ENCODE measurements around the gene ZNF792.
"Not testable (repeated sequence)": the region's sequence is repeated elsewhere in the genome, so short reads cannot be mapped to it uniquely, and the experiment has no call there.

Gene ZNF792

DNA sequence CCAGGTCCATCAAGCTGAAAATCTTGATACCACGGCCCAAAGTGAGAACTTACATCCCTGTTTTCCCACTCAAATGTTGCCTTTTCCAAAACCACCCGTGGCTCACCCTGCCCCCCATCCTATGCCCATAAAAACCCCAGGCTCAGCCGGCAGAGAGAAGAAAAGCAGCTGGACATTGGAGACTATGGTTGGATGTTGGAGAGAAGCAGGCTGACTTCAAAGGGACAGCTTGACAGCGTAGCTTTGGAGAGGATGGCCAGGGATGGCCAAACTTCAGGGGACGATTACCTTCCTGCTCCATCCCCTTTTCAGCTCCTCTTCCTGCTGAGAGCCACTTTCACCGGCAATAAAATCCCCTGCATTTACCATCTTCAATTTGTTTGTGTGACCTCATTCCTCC, 3.5 kb upstream of the ZNF792 start:
- TF ChIP-seq, protein P1, sequence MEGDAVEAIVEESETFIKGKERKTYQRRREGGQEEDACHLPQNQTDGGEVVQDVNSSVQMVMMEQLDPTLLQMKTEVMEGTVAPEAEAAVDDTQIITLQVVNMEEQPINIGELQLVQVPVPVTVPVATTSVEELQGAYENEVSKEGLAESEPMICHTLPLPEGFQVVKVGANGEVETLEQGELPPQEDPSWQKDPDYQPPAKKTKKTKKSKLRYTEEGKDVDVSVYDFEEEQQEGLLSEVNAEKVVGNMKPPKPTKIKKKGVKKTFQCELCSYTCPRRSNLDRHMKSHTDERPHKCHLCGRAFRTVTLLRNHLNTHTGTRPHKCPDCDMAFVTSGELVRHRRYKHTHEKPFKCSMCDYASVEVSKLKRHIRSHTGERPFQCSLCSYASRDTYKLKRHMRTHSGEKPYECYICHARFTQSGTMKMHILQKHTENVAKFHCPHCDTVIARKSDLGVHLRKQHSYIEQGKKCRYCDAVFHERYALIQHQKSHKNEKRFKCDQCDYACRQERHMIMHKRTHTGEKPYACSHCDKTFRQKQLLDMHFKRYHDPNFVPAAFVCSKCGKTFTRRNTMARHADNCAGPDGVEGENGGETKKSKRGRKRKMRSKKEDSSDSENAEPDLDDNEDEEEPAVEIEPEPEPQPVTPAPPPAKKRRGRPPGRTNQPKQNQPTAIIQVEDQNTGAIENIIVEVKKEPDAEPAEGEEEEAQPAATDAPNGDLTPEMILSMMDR (IDR thresholded peaks at IDR 0.05; ENCODE audit: control insufficient read depth, extremely low read depth, insufficient read depth), result no peak
- no peak overlapping the region for H3K4me3 ChIP-seq (ENCODE audit: low read depth, low read length)
- DNase-seq (ENCODE audit: low read depth), result no peak

DNA sequence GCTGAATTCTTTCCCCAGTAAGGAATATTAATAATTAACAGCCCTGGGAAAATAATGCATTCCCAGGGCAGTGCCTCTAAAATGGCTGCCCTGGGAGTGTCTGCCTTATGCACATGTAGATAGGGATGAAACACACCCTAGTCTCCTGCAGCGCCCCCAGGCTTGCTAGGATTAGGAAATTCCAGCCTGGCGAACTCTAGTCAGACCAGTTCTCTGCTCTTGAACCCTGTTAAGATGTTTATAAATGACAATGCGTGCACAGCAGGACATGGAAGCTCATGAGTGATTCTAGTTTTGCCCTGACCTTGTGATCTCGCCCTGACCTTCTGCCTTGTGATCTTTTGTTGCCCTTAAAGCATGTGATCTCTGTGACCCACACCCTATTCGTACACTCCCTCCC, 1.5 kb upstream of the ZNF792 start:
- not testable (repeated sequence) for H3K4me3 ChIP-seq (ENCODE audit: low read depth, low read length); DNase-seq (ENCODE audit: low read depth)

DNA sequence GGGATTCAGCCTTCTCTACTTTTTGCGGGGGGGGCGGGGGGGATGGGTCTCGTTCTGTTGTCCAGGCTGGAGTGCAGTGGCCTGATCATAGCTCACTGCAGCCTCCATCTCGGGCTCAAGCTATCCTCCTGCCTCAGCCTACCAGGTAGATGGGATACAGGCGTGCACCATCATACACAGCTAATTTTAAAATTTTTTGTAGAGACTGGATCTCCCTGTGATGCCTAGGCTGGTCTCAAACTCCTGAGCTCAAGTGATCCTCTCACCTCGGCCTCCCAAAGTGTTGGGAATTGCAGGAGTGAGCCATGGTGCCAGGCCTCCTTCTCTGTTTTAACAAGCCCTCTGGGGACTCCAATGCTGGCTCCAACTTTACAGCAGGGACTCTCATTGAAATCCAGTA, 569 bp upstream of the ZNF792 start:
- no peak overlapping the region for H3K4me3 ChIP-seq (ENCODE audit: low read depth, low read length)
- DNase-seq (ENCODE audit: low read depth), result no peak
- TF ChIP-seq, protein P1 (IDR thresholded peaks at IDR 0.05; ENCODE audit: control insufficient read depth, extremely low read depth, insufficient read depth), result no peak

DNA sequence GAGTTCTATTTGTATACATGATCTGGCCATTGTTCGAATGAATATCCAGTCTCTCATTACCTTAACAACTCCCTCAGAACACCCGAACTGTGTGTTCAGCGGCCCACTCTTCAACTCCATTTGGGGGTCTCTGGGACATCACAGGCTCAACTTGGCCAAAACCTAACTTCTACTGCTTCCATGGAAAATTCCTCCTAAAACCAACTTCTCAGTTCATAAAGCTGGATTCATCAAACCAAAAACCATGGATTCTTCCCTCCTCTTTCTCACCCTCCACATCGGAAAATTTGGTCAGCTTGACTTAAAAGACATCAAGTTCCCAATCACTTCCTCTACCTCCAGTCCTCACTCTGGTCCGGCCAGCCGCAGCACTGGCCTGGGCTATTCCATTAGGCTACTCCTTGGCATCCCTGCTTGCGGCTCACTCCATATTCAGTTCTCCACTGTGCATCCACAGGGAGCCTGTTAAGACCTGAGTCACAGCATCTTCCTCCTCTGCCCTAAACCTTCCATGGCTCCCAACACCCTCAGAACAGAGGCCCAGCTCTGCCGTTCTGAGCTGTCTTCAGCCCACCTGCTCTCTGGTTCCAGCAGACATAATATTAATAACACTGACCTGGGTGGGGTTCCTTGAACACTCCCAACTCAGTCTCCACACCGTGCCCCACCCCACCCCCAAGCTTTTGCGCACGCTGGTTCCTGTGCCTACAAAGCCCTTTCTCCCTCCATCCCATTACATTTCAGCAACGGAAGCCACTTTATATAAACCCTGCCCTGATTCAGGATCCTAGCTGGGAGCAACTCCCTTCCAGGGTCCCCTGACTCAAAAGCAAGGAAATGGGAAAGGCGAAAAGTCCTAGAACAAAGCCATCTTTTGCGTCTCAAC, 1.1 kb downstream of the ZNF792 start:
- TF ChIP-seq, protein P1 (IDR thresholded peaks at IDR 0.05; ENCODE audit: control insufficient read depth, extremely low read depth, insufficient read depth), result no peak
- H3K4me3 ChIP-seq (ENCODE audit: low read depth, low read length), result peak overlapping the region; percentile 95

DNA sequence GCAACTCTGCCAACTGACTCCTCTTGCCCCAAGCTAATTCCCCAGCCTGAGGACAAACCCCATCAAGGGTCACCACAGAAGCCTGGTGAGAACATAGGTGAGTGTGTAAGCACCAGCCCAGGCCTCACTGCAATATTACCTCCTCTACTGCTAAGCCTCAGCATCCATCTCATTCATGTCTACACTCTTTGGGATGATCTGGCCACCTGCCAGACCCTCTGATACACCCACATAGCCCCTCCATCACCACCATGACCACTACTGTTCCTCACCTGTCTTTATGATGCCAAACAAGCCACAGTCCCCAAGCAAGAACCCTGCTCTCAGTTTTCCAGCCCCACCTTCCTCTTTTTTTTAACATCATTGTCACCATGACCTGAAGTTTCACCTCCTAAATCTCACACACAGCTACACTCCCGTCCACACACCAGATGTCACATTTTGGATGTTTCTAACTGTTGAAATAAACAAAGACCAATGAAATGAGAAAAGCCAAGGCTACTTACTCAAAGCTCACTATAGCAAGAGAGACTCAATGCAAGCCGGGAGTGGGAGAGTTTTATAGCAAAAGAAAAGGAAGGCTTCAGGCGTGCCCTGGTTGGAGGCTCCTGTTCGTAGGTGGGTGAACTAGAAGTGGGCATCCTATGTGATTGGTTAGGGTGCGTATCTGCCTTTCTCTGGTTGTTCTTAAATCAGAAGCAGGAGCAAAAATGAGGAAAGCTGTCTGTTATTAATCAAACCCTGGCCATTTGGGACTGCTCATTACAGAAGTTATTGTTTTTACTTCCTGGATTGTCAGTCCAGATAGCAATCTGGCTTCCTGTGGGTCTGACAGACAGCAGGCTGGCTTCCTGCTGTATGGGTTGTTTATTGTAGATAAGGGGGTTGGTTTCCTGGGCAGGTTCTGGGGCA, 2.0 kb downstream of the ZNF792 start:
- TF ChIP-seq, protein P1 (IDR thresholded peaks at IDR 0.05; ENCODE audit: control insufficient read depth, extremely low read depth, insufficient read depth), result no peak
- no peak for DNase-seq (ENCODE audit: low read depth)
- H3K4me3 ChIP-seq (ENCODE audit: low read depth, low read length), result peak overlapping the region; percentile 95

More for the DNA sequence above, 1.1 kb downstream of the ZNF792 start:
- no peak for DNase-seq (ENCODE audit: low read depth)

DNA sequence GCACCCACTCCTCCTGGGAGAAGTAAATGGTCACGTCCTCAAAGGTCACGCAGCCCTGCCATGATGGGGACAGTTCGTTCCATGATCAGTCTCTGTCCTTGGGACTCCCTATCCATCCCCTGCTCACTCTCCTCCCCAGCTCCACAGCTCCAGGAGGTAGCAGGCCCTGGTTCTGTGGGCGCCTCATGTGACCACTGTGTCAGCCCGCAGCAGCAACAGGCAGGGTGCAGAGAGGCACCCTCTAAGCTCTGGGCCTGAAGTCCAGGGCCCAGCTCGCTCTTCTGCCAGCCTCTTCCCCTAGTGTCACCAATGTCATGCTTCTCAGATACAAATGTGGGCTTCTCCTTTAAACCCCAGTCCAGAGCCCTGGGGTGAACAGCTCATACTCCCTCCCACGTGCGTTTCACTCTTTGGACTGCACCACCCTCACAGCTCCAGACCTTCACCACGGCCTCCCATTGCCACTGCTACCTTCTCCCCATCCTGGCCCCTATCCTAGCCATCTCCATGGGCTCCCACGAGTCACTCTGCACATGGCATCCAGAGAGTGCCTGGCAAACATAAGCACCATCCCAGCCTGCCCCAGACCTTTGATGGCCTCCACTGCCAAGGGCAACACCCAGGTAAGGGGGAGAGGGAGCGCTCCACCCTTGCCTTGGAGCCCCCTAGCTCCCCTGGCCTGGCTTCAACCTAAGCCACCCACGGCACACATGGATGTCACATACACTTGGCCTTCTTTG, 2.9 kb downstream of the ZNF792 start:
- TF ChIP-seq, protein P1 (IDR thresholded peaks at IDR 0.05; ENCODE audit: control insufficient read depth, extremely low read depth, insufficient read depth), result no peak
- H3K4me3 ChIP-seq (ENCODE audit: low read depth, low read length), result no peak overlapping the region
- no peak for DNase-seq (ENCODE audit: low read depth)
